ENCODE measurements around the gene IFT81. TPM values are rescaled to one million over a fixed set of nuclear protein-coding genes. Genes with fewer than 3 reads are reported as not detected.

Gene IFT81, protein sequence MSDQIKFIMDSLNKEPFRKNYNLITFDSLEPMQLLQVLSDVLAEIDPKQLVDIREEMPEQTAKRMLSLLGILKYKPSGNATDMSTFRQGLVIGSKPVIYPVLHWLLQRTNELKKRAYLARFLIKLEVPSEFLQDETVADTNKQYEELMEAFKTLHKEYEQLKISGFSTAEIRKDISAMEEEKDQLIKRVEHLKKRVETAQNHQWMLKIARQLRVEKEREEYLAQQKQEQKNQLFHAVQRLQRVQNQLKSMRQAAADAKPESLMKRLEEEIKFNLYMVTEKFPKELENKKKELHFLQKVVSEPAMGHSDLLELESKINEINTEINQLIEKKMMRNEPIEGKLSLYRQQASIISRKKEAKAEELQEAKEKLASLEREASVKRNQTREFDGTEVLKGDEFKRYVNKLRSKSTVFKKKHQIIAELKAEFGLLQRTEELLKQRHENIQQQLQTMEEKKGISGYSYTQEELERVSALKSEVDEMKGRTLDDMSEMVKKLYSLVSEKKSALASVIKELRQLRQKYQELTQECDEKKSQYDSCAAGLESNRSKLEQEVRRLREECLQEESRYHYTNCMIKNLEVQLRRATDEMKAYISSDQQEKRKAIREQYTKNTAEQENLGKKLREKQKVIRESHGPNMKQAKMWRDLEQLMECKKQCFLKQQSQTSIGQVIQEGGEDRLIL
- total RNA-seq = 6.0 and 6.8 TPM in 2 replicates
- total RNA-seq (2013) = 2.5 TPM
- 0.43 and 0.95 TPM in 2 replicates for polyA plus RNA-seq
- 0.77 and 1.1 TPM in 2 replicates for polyA minus RNA-seq

GRCh38 chr12:110124269-110124995, at the start of gene IFT81:
Gene IFT81 (plus strand): TSS chr12:110124357. CDS start chr12:110127381, 3,024 bp downstream.
- peak within 1 kb of the TSS; percentile 25 to 92 for H3K27ac ChIP-seq (ENCODE audit: low read length in 2 of 2)
- peak; percentile 94 for ATAC-seq (ENCODE audit: low read depth)
- no peaks in the 10 kb centered on the region for H4K20me1 ChIP-seq (ENCODE audit: control insufficient read depth, insufficient read depth, low read length, poor library complexity, severe bottlenecking)
- peak within 1 kb of the TSS; percentile 97 for H3K4me2 ChIP-seq (replicated peaks; ENCODE audit: low read depth, low read length, poor library complexity, severe bottlenecking)
- peak within 1 kb of the TSS; percentile 94 for H3K4me3 Mint-ChIP-seq
- H3K9me3 ChIP-seq (ENCODE audit: control extremely low read depth in 1 of 3, control insufficient read depth in 2 of 3, insufficient read depth in 1 of 3, low read length in 2 of 3) = no peaks in the 10 kb centered on the region
- peaks cover 9% of the 10 kb centered on the region for H3K4me1 Mint-ChIP-seq
- H3K36me3 ChIP-seq (replicated peaks in 1 of 2; ENCODE audit: control extremely low read depth in 1 of 2, control insufficient read depth in 1 of 2, extremely low read depth in 1 of 2, insufficient read depth in 2 of 2, low read length in 1 of 2) = no peaks in the 10 kb centered on the region
- peak within 1 kb of the TSS; percentile 98 for H3K9ac ChIP-seq (ENCODE audit: low read length)
- H3K79me2 ChIP-seq (ENCODE audit: control insufficient read depth, insufficient read depth, low read length) = no peaks in the 10 kb centered on the region
- peak within 1 kb of the TSS; percentile 92 for H3K27ac Mint-ChIP-seq
- WGBS (ENCODE audit: insufficient coverage) = under 1% methylated on average over 60 of the region's 61 CpGs
- TF ChIP-seq, protein P1, sequence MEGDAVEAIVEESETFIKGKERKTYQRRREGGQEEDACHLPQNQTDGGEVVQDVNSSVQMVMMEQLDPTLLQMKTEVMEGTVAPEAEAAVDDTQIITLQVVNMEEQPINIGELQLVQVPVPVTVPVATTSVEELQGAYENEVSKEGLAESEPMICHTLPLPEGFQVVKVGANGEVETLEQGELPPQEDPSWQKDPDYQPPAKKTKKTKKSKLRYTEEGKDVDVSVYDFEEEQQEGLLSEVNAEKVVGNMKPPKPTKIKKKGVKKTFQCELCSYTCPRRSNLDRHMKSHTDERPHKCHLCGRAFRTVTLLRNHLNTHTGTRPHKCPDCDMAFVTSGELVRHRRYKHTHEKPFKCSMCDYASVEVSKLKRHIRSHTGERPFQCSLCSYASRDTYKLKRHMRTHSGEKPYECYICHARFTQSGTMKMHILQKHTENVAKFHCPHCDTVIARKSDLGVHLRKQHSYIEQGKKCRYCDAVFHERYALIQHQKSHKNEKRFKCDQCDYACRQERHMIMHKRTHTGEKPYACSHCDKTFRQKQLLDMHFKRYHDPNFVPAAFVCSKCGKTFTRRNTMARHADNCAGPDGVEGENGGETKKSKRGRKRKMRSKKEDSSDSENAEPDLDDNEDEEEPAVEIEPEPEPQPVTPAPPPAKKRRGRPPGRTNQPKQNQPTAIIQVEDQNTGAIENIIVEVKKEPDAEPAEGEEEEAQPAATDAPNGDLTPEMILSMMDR (IDR thresholded peaks at IDR 0.05) = no peak
- no peak for TF ChIP-seq EZH2 (IDR thresholded peaks at IDR 0.05; ENCODE audit: borderline replicate concordance, insufficient read depth, low read depth, low read length, poor library complexity, severe bottlenecking)
- H3K9me3 Mint-ChIP-seq (ENCODE audit: insufficient read depth) = no peaks in the 10 kb centered on the region
- intact Hi-C loops (cut with micrococcal nuclease) = loop anchor here (1.0 to 2.0 kb wide), 6 partner anchors 24 to 618 kb away; partner anchors contain the start of genes ANAPC7, ATP2A2, C12orf76 and PPP1CC
- peaks cover 7 to 8% of the 10 kb centered on the region in 2 donors for H3K4me1 ChIP-seq (ENCODE audit: control insufficient read depth in 2 of 2, insufficient read depth in 2 of 2, low read length in 2 of 2)
- DNase-seq = peak; percentile 96
- POLR2A ChIA-PET = interaction anchor here (0.8 to 1.4 kb wide), 3 partner anchors 10 to 77 kb away, joined by 3 to 5 read pairs (median 4); no protein-coding TSS in a partner anchor
- no peaks in the 10 kb centered on the region for H3K27me3 Mint-ChIP-seq
- H2AFZ ChIP-seq (ENCODE audit: insufficient read depth, low read depth, low read length, poor library complexity, severe bottlenecking) = peak within 1 kb of the TSS; percentile 100
- CTCF ChIA-PET = interaction anchor here (1.2 to 1.7 kb wide), 5 partner anchors 22 to 307 kb away, joined by 3 to 6 read pairs (median 5); no protein-coding TSS in a partner anchor
- H3K4me3 ChIP-seq (ENCODE audit: control extremely low read depth in 1 of 5, extremely low read depth in 1 of 5, insufficient read depth in 1 of 5, low read depth in 2 of 5, low read length in 4 of 5) = peak within 1 kb of the TSS; percentile 75 to 98 (median 96)
- H3K27me3 ChIP-seq (replicated peaks in 1 of 4; ENCODE audit: control extremely low read depth in 1 of 4, control insufficient read depth in 3 of 4, insufficient read depth in 4 of 4, low read length in 3 of 4) = no peaks in the 10 kb centered on the region

All from B cell (primary cell).